Stimulated activated CD8-positive, alpha-beta memory T cell treated with anti-CD3 and anti-CD28 coated beads, Interleukin-12 subunit alpha, Interleukin-12 subunit beta, amount 100 ng/mL, for 24 hours (primary cell): ENCODE data around the gene PROZ.

Source experiments
- DNase-seq: peaks from one replicate; pipeline ENCODE4 v3.0.0-alpha.2; 2020; ENCODE audit errors: extremely low read depth

The PROZ gene

GRCh38 chr13:113176822-113177221 lies 18.4 kb downstream of the PROZ start:
- no peak for DNase-seq

- no peak for DNase-seq
Observed at GRCh38 chr13:113178070-113178895, 19.8 kb downstream of the PROZ start.

GRCh38 chr13:113178896-113179167 lies 20.4 kb downstream of the PROZ start:
- DNase-seq: no peak

- no peak for DNase-seq
Observed at GRCh38 chr13:113179374-113180230, 21.2 kb downstream of the PROZ start.

GRCh38 chr13:113182046-113182445 lies 23.6 kb downstream of the PROZ start:
- DNase-seq: no peak

GRCh38 chr13:113183450-113184129 lies 25.1 kb downstream of the PROZ start:
- DNase-seq: no peak

GRCh38 chr13:113184568-113185440 lies 26.4 kb downstream of the PROZ start:
- DNase-seq: no peak

- DNase-seq: no peak
Observed at GRCh38 chr13:113186061-113186900, 27.8 kb downstream of the PROZ start.

GRCh38 chr13:113187263-113187669 lies 28.8 kb downstream of the PROZ start:
- DNase-seq: peak; percentile 32

- DNase-seq: no peak
Observed at GRCh38 chr13:113187883-113188665, 29.6 kb downstream of the PROZ start.

- no peak for DNase-seq
Observed at GRCh38 chr13:113190181-113190580, 31.7 kb downstream of the PROZ start.

- DNase-seq: no peak
Observed at GRCh38 chr13:113192279-113192678, 33.8 kb downstream of the PROZ start.

- DNase-seq: no peak
Observed at GRCh38 chr13:113192902-113193301, 34.5 kb downstream of the PROZ start.

- no peak for DNase-seq
Observed at GRCh38 chr13:113195360-113195759, 36.9 kb downstream of the PROZ start.

- no peak for DNase-seq
Observed at GRCh38 chr13:113196970-113197737, 38.7 kb downstream of the PROZ start.

GRCh38 chr13:113201815-113202214 lies 43.4 kb downstream of the PROZ start:
- DNase-seq: no peak

- DNase-seq: no peak
Observed at GRCh38 chr13:113202912-113203311, 44.5 kb downstream of the PROZ start.

GRCh38 chr13:113203507-113204377 lies 45.3 kb downstream of the PROZ start:
- no peak for DNase-seq
